Mammary epithelial cell (primary cell): ENCODE measurements around the gene UMAD1.

Source experiments
- CTCF ChIP-seq, 2 donors: IDR thresholded peaks in 1 of 2; conservative IDR thresholded peaks in 1 of 2; 2 replicates each; pipeline ENCODE4 v1.5.1; 2011 to 2012; ENCODE audit warnings: inconsistent platforms in 2 of 2, low read length in 2 of 2, mild to moderate bottlenecking in 2 of 2, control low read depth in 1 of 2, low read depth in 1 of 2; ENCODE audit not compliant: insufficient read depth in 1 of 2; ENCODE audit errors: extremely low read depth in 1 of 2
- EZH2 ChIP-seq: IDR thresholded peaks from 2 replicates; pipeline ENCODE4 v1.6.1; 2012; ENCODE audit warnings: low read length, inconsistent platforms, borderline replicate concordance

GRCh38 chr7:7613210-7613609 lies 27.3 kb upstream of the UMAD1 start:
- TF ChIP-seq CTCF (conservative IDR thresholded peaks at IDR 0.05 in 1 of 2, IDR thresholded peaks at IDR 0.05 in 1 of 2; ENCODE audit: extremely low read depth in 1 of 2, insufficient read depth in 1 of 2, low read depth in 1 of 2, low read length in 2 of 2) (no peak), EZH2 (no peak)
